ENCODE data around the gene SLC34A1.
A peak's percentile ranks its signal among the peaks of the same experiment; 100 is the strongest.

Gene SLC34A1

GRCh38 chr5:177425801-177426565 lies 41.7 kb downstream of the SLC34A1 start:
- peak; percentile 92 for ATAC-seq (ENCODE audit: low read depth)
- no peaks in the 10 kb centered on the region for H3K9me3 ChIP-seq (ENCODE audit: severe bottlenecking)
- no peaks in the 10 kb centered on the region for H3K27me3 ChIP-seq (ENCODE audit: insufficient read depth, poor library complexity, severe bottlenecking)
- TF ChIP-seq, protein P1, sequence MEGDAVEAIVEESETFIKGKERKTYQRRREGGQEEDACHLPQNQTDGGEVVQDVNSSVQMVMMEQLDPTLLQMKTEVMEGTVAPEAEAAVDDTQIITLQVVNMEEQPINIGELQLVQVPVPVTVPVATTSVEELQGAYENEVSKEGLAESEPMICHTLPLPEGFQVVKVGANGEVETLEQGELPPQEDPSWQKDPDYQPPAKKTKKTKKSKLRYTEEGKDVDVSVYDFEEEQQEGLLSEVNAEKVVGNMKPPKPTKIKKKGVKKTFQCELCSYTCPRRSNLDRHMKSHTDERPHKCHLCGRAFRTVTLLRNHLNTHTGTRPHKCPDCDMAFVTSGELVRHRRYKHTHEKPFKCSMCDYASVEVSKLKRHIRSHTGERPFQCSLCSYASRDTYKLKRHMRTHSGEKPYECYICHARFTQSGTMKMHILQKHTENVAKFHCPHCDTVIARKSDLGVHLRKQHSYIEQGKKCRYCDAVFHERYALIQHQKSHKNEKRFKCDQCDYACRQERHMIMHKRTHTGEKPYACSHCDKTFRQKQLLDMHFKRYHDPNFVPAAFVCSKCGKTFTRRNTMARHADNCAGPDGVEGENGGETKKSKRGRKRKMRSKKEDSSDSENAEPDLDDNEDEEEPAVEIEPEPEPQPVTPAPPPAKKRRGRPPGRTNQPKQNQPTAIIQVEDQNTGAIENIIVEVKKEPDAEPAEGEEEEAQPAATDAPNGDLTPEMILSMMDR (IDR thresholded peaks at IDR 0.05; ENCODE audit: poor library complexity, severe bottlenecking), result no peak
- H3K27ac ChIP-seq (ENCODE audit: poor library complexity, severe bottlenecking), result peak overlapping the region; percentile 52
- H3K4me1 ChIP-seq (ENCODE audit: insufficient read depth, poor library complexity, severe bottlenecking), result peaks cover 3% of the 10 kb centered on the region
- DNase-seq (ENCODE audit: low spot score), result peak; percentile 100
- H3K4me3 ChIP-seq (ENCODE audit: severe bottlenecking), result peak overlapping the region; percentile 45
- H3K36me3 ChIP-seq (ENCODE audit: low read depth), result peaks cover 6% of the 10 kb centered on the region

DNA sequence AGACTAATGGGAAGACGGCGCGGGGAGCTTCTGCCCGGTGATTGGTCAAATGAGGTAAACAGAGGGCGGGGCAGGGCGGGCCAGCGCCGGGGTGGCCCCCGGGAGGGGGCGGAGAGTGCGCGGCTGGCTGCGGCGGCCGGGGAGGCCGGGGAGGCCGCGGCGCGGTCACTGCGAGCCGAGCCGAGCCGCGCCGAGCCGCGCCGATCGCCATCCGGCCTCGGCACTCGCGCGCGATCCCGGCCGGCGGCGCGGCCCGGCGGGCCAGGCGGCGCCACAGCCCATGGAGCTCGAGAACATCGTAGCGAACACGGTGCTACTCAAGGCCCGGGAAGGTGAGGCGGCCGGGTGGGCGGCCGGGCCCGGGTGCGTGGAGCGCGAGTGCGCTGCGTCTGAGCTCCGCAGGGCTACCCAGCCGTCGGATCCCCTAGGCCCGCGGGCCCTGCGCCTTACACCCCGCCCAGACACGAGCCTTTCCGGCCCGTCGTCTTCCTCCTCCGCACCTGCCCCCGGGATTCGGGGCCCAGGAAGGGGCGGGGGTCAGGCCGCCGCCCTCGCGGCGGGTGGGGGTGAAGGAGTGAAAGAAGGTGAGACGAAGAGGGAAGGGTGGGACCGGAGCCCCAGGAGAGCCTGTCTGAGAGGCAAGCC lies 42.5 kb downstream of the SLC34A1 start, which contains the start of gene GRK6:
Gene GRK6 (plus strand): TSS at position 111 of the 645 bp plus-strand sequence. CDS start 170 bp downstream, at position 281.
- Histone ChIP-seq H3K27ac (ENCODE audit: poor library complexity, severe bottlenecking) (peak within 1 kb of the TSS; percentile 52), H3K9me3 (ENCODE audit: severe bottlenecking) (no peaks in the 10 kb centered on the region), H3K4me3 (ENCODE audit: severe bottlenecking) (peak within 1 kb of the TSS; percentile 81), H3K36me3 (ENCODE audit: low read depth) (peaks cover 13% of the 10 kb centered on the region), H3K4me1 (ENCODE audit: insufficient read depth, poor library complexity, severe bottlenecking) (peaks cover 3% of the 10 kb centered on the region), H3K27me3 (ENCODE audit: insufficient read depth, poor library complexity, severe bottlenecking) (no peaks in the 10 kb centered on the region)
- peak; percentile 71 for ATAC-seq (ENCODE audit: low read depth)
- TF ChIP-seq, protein P1 (IDR thresholded peaks at IDR 0.05; ENCODE audit: poor library complexity, severe bottlenecking), result no peak
- peak; percentile 73 for DNase-seq (ENCODE audit: low spot score)

DNA sequence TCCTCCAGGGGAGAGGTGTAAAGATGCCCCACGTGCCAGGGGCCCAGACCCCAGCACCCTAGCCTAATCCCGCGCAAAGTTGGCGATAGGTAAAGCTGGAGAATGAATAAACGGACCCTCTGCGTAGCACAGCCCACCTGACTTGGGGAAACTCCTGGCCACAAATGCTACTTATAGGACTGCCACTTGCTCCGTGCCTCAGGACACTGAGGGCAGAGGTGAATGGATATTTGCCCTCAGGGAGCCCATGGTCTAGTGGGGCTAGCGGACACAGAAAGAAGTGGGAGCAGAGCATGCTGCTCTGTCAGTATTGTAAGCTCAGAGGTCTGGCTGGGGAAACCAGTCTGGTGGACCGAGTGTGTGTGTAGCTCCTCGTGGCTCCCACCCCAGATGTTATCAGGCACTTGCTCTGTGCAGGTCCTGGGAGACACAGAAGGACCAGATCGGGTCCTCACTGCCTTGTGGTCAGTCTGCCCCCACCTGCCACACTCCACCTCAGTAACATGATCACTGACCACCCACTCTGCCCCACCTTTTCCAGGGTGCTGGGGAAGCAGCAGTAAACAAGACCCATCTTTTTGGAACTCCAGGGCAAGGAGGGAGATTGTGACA lies 43.1 kb downstream of the SLC34A1 start:
- Histone ChIP-seq H3K4me1 (ENCODE audit: insufficient read depth, poor library complexity, severe bottlenecking) (peaks cover 3% of the 10 kb centered on the region), H3K27me3 (ENCODE audit: insufficient read depth, poor library complexity, severe bottlenecking) (no peaks in the 10 kb centered on the region), H3K36me3 (ENCODE audit: low read depth) (peaks cover 20% of the 10 kb centered on the region), H3K27ac (ENCODE audit: poor library complexity, severe bottlenecking) (peak overlapping the region; percentile 52), H3K9me3 (ENCODE audit: severe bottlenecking) (no peaks in the 10 kb centered on the region), H3K4me3 (ENCODE audit: severe bottlenecking) (peak overlapping the region; percentile 81)
- no peak for ATAC-seq (ENCODE audit: low read depth)
- DNase-seq (ENCODE audit: low spot score), result no peak
- TF ChIP-seq, protein P1 (IDR thresholded peaks at IDR 0.05; ENCODE audit: poor library complexity, severe bottlenecking), result no peak

DNA sequence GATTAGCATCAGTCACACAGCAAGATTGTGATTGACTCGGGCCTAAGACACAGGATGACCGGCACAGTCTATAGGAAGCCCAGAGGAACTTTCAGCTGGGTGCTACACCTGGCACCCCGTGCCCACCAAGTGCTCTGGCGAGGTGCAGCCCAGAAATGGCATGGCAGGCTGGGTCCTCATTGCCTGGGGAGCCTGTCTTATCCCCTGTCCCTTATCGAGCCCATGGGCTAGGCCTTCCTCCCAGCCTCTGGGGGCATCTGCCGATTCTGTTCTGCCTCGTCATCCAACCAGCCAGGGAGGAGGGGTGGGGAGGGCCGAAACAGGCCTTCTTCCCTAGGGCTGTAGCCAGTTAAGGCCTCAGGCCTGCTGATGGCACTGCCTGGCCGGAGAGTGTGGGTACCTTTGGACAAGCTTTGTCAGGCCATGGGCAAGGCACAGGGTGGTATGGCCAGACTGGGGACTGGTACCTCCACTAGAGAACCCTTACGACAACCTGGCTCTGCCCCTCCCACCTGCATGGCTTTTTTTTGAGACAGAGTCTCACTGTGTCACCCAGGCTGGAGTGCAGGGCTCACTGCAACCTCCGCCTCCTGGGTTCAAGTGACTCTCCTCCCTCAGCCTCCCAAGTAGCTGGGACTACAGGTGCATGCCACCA lies 43.8 kb downstream of the SLC34A1 start:
- H3K4me1 ChIP-seq (ENCODE audit: insufficient read depth, poor library complexity, severe bottlenecking), result peaks cover 3% of the 10 kb centered on the region
- ATAC-seq (ENCODE audit: low read depth) (no peak), DNase-seq (ENCODE audit: low spot score) (no peak)
- peaks cover 27% of the 10 kb centered on the region for H3K36me3 ChIP-seq (ENCODE audit: low read depth)
- peak overlapping the region; percentile 52 for H3K27ac ChIP-seq (ENCODE audit: poor library complexity, severe bottlenecking)
- TF ChIP-seq, protein P1 (IDR thresholded peaks at IDR 0.05; ENCODE audit: poor library complexity, severe bottlenecking), result no peak
- no peaks in the 10 kb centered on the region for H3K27me3 ChIP-seq (ENCODE audit: insufficient read depth, poor library complexity, severe bottlenecking)
- no peak overlapping the region for H3K4me3 ChIP-seq (ENCODE audit: severe bottlenecking)
- H3K9me3 ChIP-seq (ENCODE audit: severe bottlenecking), result no peaks in the 10 kb centered on the region
